GM21723 (cell line): Measurements from ENCODE around the gene TMEM229B.

ENCODE experiments used
- ATAC-seq: cut with Tn5 transposase; IDR thresholded peaks from one replicate; pipeline ENCODE4 v1.9.1; 2021; ENCODE audit warnings: mild to moderate bottlenecking, moderate library complexity; ENCODE audit not compliant: unreplicated experiment

The TMEM229B gene

GRCh38 chr14:67426983-67427606, 61.4 kb downstream of the TMEM229B start:
- no peak for ATAC-seq

DNA sequence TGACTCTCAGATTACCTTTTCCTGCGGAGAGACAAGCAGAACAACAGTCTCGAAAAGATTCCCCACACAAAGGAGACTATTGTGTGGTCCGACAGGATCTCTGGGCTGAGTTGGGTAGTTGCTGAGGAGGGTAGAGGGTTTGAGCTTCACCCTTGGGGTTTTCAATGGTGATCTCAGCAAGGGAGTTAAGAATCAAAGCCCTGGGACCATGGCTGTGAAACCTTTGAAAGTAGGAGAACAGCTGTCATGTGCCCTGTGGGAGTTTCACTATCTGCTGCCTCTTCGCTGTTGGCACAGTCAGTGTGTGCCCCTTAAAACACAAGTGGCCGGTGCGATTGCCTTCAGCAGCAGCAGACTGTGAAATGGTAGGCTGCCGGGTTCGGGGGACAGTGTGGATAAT, 62.4 kb downstream of the TMEM229B start:
- ATAC-seq, result no peak

DNA sequence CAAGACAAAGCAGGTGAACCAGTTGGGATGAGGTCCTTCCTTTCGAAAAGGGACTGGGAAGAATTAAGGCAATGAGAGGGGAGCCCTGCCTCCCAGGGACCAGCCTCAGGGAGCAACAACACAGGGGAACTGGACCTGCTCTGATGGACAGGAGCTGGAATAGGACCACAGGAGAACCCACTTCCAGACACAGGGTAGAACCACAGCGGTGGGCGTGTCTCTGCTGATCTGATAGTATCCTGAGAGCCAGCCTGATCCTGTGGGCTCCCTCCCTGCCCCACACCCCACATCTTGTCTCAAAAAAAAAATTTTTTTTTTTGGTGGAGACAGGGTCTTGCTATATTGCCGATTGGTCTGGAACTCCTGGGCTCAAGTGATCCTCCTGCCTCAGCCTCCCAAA, 62.9 kb downstream of the TMEM229B start:
- ATAC-seq, result no peak

DNA sequence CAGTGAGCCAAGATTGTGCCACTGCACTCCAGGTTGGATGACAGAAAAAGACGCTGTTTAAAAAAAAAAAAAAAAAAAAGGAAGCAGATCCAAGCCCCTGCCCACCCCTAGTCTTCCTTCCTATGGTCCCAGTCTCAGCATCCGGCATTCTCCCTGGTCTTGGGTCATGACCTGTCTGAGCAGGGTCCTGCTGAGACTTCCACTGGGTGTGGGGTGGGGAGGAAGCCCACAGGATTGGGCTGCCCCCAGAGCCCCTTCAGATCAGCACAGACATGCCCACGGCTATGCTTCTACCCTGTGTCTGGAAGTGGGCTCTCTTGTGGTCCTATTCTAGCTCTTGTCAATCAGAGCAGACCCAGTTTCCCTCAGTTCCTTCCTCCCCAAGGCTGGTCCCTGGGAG, 64.0 kb downstream of the TMEM229B start:
- no peak for ATAC-seq

GRCh38 chr14:67423424-67423823, 65.1 kb downstream of the TMEM229B start:
- ATAC-seq, result no peak

DNA sequence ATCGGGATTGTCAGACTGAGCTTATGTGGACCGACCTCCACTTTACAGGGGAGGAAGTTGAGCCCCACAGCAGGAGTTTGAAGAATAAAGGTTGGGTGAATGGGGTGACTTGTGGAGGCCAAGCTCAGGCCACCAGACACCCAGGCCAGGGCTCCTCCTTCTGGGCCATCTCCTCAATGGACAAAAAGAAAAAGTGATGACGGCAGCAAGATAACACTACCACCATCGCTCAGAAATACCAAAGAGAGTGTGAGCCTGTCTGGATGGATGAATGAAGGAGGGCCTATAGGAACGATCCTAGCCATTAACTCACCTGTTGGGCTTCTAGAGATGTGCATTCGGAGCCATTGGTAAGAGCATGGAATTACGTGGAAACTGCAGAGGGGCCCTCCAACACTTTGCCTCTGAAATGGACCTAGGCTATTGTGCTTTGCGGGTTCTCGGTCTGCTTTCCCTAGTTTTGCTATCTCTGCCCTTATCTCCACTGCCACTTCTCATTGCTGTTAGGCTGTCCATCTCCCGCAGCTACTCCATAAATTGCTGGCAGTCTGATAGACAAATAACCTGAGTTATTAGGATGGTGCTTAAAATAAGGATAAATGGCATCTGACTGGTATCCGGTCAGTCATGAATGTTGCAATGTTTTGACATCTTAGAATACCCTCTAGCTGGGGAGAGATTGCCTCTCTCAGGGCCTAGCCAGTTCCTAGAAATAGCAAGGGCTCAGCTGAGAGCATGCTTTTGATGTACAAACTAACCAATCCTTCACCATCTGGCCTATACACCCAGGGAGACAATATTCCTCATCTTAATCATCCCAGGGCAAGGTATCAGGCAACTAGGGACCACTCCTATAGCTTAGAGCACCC, 66.9 kb downstream of the TMEM229B start:
- no peak for ATAC-seq
